ENCODE measurements around the gene KRT16.
"Not testable (repeated sequence)": the region's sequence is repeated elsewhere in the genome, so short reads cannot be mapped to it uniquely, and the experiment has no call there.

The KRT16 gene

GRCh38 chr17:41612376-41613160 is at the start of gene KRT16:
Gene KRT16, minus strand, starts transcription at chr17:41612767. Its CDS starts 79 bp downstream, at chr17:41612688.
- DNase-seq = not testable (repeated sequence)

- DNase-seq = no peak
These were observed 47.7 kb upstream of the KRT16 start for GRCh38 chr17:41660221-41660711.

DNA sequence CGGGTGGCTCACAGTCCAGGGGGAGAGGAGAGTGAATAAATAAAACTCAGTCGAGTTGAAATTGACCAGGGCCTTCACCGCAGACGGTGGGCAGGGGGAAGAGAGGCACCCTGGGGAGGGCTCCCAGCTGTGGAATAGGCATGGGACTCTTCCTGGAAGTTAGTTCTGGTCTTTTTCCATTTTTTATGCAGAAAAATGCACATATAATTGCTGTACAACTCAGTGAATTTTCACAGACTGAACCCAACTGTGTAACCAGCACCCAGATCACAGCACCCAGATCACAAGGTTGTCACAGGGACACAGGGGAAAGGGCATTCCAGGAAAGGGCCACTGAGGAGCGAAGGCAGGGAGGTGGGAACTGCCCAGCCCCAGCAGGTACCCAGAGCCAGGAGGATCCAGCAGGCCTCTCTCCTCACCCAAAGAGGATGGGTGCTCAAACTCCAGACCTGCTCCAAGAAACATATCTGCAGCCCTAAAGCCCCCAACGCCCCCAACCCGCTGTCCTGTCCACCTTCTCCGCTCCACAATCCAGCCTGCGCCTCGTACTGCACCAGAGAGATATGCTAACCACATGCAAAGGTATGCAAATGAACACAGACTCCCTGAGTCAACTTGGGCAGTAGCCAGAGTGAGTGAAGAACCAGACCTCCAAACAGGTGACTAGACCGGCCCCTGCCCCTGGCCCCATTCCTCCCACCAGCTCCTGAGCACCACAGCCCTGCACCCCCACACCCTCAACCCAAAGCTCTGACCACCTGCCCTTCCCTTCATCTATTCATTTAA is 47.1 kb upstream of the KRT16 start:
- DNase-seq = no peak

DNA sequence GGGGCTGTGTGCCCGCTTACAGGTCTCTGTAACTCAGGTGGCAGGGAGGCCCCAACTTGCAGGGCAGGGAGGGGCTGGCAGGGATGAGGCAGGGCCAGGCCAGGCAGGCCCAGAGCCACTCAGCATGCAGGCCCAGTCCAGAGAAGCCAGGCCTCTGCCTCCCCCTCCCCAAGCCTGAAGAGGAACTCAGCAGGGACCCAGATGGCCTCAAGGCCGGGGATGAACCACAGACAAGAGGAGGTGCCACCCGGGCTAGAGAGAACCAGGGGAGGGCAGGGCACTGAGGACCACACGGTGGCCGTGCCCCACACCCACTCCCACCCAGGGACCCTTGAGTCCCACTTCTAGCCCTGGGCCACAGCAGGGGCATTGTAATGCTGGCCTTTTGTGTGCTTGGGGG is 46.3 kb upstream of the KRT16 start:
- DNase-seq = no peak

DNA sequence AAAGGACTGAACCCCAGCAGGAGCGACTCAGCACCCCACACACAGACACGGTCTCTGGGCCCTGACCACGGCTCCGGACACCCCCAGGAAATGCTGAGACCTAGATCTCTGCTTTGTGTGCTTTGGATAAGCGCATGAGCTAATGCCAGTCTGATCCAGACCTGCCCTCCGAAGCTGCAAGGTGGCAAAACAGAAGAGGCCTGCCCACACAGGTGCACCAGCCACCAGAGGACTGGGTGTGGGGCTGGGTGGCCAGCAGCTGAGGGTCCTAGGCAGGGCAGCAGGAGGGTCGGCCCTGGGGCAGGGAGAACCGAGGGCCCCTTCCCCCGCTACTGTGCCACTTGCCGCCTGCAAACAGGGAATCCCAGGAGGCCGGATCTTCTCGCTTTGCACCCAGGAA is 45.4 kb upstream of the KRT16 start:
- no peak for DNase-seq

GRCh38 chr17:41657176-41657754 is 44.7 kb upstream of the KRT16 start:
- DNase-seq = no peak

- no peak for DNase-seq
These were observed 43.9 kb upstream of the KRT16 start for GRCh38 chr17:41656249-41657023.

GRCh38 chr17:41655611-41656111 is 43.1 kb upstream of the KRT16 start:
- no peak for DNase-seq

DNA sequence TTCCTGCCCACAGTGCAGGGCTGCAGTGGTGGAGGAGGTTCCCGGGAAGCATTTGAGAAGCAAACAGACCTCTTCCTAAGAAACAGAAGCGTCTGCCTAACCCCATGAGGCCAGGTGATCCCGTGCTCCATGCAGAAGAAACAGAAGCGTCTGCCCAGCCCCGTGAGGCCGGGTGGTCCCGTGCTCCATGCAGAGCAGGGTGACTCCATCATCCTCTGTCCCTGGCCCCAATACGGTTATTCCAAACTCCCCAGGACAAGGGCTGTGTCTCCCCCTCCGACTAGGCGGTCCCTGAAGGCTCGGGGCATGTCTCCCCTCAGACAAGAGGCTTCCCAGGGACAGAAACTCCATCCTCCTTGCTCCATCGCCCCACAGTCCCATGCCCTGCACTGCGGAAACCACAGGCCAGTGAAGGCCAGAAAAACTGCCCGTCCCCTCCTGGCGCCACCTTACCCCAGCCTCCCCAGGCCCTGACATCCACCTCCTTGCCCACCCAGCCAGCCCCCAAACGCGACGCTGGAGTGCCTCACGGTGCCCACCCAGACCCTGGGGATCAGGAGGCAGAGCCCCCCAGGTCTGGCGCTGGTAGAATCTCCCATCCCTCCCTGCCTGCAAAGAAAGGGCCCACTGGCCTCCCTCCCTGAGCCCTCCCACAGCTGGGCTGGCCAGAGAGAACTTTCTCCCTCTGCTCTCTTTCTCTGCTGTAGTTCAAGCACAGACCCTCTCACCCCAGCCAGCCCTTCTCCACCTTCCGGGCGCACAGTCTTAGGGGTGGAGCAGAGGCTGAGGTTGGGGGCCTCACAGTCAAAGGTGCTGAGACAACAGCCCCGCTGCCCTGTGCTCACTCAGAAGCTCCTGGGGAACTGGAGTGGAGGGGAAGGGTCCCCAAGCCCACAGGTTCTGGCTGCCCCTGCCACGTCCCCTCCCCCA is 42.4 kb upstream of the KRT16 start:
- no peak for DNase-seq

DNA sequence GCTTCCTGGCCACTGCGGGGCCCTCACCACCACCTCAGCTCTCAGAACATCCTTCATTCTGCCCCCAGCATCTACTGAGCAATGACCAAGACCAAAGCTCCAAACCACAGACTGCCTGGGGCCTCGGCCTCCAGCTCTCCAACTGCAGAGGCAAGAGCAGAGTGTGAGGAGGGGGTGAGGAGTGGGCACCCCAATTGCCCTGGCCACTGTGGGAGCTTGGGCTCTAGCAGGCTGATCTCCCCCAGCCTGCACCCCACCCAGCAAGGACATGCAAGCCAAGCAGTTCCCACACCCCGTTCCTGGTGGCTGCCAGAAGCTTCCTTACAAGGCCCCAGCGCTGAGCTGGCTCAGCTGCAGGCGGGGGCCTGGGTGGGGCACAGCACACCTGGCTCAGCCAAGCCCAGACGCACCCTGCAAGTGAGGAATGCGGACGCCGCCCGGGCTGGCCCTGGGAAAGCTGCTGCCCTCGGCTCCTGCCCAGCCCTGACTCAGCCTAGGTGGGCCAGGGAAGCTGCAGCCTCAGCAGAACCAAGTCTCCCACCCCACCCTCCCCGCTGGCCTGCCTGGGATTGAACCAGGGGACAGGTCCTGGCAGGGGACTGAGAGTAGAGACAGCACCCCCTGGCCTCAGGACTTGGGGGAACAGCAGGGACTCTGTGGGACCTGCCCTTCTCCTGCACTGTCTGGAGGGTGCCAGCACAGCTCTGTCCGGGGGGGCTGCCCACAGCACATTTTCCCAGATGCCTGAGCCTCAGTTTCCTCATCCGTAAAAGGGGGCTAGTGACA is 41.5 kb upstream of the KRT16 start:
- DNase-seq = no peak

- no peak for DNase-seq
These were observed 40.9 kb upstream of the KRT16 start for GRCh38 chr17:41653421-41653820.

GRCh38 chr17:41652461-41652970 is 39.9 kb upstream of the KRT16 start:
- DNase-seq = no peak

- DNase-seq = no peak
These were observed 39.3 kb upstream of the KRT16 start for GRCh38 chr17:41651625-41652460.

DNA sequence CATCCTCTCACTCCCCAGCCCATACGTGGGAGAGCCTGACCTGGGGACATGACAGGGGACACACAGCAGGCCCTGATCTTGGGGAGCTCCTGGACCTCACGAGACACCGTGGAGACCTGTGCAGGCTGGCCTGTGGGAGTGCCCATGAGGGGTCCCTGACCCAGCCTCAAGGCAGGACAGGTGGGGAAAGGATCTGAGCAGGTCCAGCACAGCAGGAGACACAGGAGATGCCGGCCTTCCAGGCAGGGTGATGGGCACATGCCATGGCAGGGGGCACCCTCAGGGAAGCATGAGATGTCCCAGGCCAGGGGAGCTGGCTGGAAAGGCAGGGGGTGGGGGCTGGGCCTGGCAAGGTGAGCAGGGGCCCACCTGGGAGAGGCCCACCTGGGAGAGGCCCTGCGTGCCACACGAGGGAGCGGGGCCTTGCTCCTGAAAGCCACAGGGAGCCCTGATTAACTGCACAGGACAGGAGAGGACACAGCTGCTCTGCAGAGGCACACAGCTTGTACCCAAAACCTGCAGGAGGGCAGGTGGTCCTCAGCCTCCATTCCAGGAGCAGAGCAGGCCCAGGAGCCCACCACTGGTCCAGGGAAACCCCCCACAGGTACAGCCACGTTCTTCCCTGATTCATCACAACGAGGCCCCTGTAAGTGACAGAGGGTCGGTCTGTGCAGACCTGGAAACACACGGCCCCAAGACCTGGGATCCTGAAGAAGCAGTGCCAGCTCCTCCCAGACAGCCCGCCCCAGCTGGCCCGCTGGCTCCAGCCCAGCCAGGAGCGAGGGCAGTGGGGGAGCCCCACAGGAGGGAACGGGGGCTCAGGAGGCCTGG is 38.4 kb upstream of the KRT16 start:
- DNase-seq = no peak

- no peak for DNase-seq
These were observed 37.5 kb upstream of the KRT16 start for GRCh38 chr17:41649923-41650519.

GRCh38 chr17:41648411-41649195 is 36.0 kb upstream of the KRT16 start:
- peak; percentile 85 for DNase-seq

GRCh38 chr17:41647940-41648410 is 35.4 kb upstream of the KRT16 start:
- peak; percentile 83 for DNase-seq

All from NCI-H345 (cell line).